Hepatocyte (in vitro differentiated cells): Measurements from ENCODE around the gene VEGFB. TPM values are rescaled to one million over a fixed set of nuclear protein-coding genes. Genes with fewer than 3 reads are reported as not detected.
A peak's percentile ranks its signal among the peaks of the same experiment; 100 is the strongest.

Experiments
- DNase-seq: peaks from one replicate; pipeline ENCODE4 v3.0.0-alpha.2; 2016; ENCODE audit warnings: low spot score
- H2AFZ ChIP-seq: fragments of 200-600 bp; sonication (generic); 2 replicates; pipeline ENCODE4 v1.6.0; 2016; ENCODE audit warnings: antibody characterized with exemption, mild to moderate bottlenecking
- H3K27ac ChIP-seq: fragments of 200-600 bp; sonication (generic); 2 replicates; pipeline ENCODE4 v1.5.1; 2016; ENCODE audit warnings: mild to moderate bottlenecking
- H3K27me3 ChIP-seq: fragments of 200-600 bp; sonication (generic); 2 replicates; pipeline ENCODE4 v1.6.1; 2016
- H3K36me3 ChIP-seq: fragments of 200-600 bp; sonication (generic); replicated peaks from 2 replicates; pipeline ENCODE4 v1.5.1; 2016; ENCODE audit warnings: low read depth; ENCODE audit not compliant: insufficient read depth
- H3K4me1 ChIP-seq: fragments of 200-600 bp; sonication (generic); 2 replicates; pipeline ENCODE4 v1.5.1; 2016; ENCODE audit warnings: mild to moderate bottlenecking, moderate library complexity; ENCODE audit not compliant: insufficient read depth
- H3K4me2 ChIP-seq: fragments of 200-600 bp; sonication (generic); 2 replicates; pipeline ENCODE4 v1.6.0; 2016
- H3K4me3 ChIP-seq: fragments of 200-600 bp; sonication (generic); 2 replicates; pipeline ENCODE4 v1.5.1; 2016; ENCODE audit warnings: mild to moderate bottlenecking
- H3K79me2 ChIP-seq: fragments of 200-600 bp; sonication (generic); 2 replicates; pipeline ENCODE4 v1.6.0; 2017; ENCODE audit warnings: mild to moderate bottlenecking
- H3K9me2 ChIP-seq: fragments of 200-600 bp; sonication (generic); replicated peaks from 2 replicates; pipeline ENCODE4 v1.6.0; 2017; ENCODE audit warnings: mild to moderate bottlenecking; ENCODE audit not compliant: insufficient read depth
- H3K9me3 ChIP-seq: fragments of 200-600 bp; sonication (generic); 2 replicates; pipeline ENCODE4 v1.5.1; 2016; ENCODE audit warnings: low read depth, mild to moderate bottlenecking
- H4K20me1 ChIP-seq: fragments of 200-600 bp; sonication (generic); 2 replicates; pipeline ENCODE4 v1.6.0; 2016; ENCODE audit warnings: mild to moderate bottlenecking; ENCODE audit not compliant: insufficient read depth, poor library complexity, severe bottlenecking
- EZH2 ChIP-seq: fragments of 200-600 bp; sonication (generic); IDR thresholded peaks from 2 replicates; pipeline ENCODE4 v1.6.1; 2016; ENCODE audit warnings: antibody characterized with exemption, mild to moderate bottlenecking, borderline replicate concordance
- EZH2phosphoT487 ChIP-seq: fragments of 200-600 bp; sonication (generic); IDR thresholded peaks from one replicate; pipeline ENCODE4 v1.6.1; 2018; ENCODE audit warnings: antibody characterized with exemption, mild to moderate bottlenecking, low read depth, moderate library complexity; ENCODE audit not compliant: unreplicated experiment, severe bottlenecking
- WGBS: methylation state at CpG from one replicate; pipeline ENCODE4 v1.1.6; 2016; ENCODE audit warnings: low lambda C conversion rate; ENCODE audit errors: missing lambda C conversion rate; 5-methylcytosine and 5-hydroxymethylcytosine counted together
- polyA plus RNA-seq: library from polyadenylated mRNA; unstranded; fragments of >200 nt; fragmentation: Nextera tagmentation; extraction: Ambion mirVana; gene quantifications from 2 replicates; pipeline ENCODE4 v1.2.1, GENCODE V29; 2016
- total RNA-seq: library from RNA; depleted of rRNA; stranded (reverse); fragments of >200 nt; gene quantifications from 2 replicates; pipeline ENCODE4 v1.2.3, GENCODE V29; 2014
- TF ChIP-seq, protein P1 (sequence below): fragments of 200-600 bp; sonication (generic); IDR thresholded peaks from 2 replicates; pipeline ENCODE4 v1.5.1; 2016; ENCODE audit warnings: antibody characterized with exemption, mild to moderate bottlenecking; ENCODE audit not compliant: poor library complexity

The VEGFB gene
- total and polyA plus RNA-seq, 2 experiments from 2014 or later: 29.1 to 116 TPM

DNA sequence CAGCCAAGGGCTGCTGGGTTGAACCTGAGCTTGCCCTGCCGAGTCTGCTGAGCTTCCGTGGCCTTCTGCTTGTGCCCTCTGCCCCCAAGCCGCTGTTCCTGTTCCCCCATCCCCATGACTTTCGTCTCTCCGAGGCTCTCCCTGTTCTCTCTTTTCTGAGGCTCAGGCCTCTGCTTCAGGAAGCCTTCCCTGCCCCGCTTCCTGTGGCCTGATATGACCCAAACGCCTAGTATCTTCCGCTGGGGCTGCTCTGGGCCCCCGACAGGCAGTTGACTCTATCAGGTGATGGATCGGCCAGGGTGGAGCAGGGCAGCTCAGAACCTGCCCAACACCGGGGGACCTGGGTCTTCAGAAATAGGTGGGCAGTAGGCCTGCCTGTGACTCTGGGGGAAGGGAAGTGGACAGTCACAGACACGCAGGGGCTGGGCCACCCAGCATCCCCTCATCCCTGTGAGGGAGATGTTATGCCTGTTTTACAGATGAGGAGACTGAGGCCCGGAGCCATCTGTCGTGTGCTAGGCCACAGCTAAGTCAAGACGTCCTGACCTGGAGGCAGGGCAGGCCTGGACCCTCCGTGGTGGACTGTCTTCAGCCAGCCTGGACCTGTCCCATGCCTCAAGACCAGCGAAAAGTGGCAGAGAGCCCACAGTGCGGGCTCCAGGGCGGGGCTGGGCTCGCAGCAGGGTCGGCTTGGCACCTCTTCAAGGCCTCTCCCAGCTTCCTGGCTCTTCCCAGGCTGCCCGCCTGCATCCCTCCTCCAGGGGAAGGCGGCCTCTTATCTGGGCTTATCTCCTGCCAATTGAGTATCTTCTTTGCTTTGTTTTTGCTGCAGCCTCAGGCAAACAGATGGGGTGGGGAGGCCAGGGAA is 33.9 kb downstream of the VEGFB start:
- TF ChIP-seq EZH2phosphoT487: no peak
- no peak for TF ChIP-seq EZH2
- TF ChIP-seq, protein P1, sequence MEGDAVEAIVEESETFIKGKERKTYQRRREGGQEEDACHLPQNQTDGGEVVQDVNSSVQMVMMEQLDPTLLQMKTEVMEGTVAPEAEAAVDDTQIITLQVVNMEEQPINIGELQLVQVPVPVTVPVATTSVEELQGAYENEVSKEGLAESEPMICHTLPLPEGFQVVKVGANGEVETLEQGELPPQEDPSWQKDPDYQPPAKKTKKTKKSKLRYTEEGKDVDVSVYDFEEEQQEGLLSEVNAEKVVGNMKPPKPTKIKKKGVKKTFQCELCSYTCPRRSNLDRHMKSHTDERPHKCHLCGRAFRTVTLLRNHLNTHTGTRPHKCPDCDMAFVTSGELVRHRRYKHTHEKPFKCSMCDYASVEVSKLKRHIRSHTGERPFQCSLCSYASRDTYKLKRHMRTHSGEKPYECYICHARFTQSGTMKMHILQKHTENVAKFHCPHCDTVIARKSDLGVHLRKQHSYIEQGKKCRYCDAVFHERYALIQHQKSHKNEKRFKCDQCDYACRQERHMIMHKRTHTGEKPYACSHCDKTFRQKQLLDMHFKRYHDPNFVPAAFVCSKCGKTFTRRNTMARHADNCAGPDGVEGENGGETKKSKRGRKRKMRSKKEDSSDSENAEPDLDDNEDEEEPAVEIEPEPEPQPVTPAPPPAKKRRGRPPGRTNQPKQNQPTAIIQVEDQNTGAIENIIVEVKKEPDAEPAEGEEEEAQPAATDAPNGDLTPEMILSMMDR: no peak
- Histone ChIP-seq H3K27me3 (no peaks in the 10 kb centered on the region), H3K4me3 (peak overlapping the region; percentile 15), H3K27ac (peak overlapping the region; percentile 87), H3K36me3 (no peaks in the 10 kb centered on the region), H4K20me1 (no peaks in the 10 kb centered on the region), H3K79me2 (peaks cover 17% of the 10 kb centered on the region), H3K4me1 (peaks cover 26% of the 10 kb centered on the region), H2AFZ (no peak overlapping the region), H3K9me3 (no peaks in the 10 kb centered on the region), H3K9me2 (no peaks in the 10 kb centered on the region), H3K4me2 (peak overlapping the region; percentile 83)
- DNase-seq: peak; percentile 71
- WGBS: 63% methylated on average over 22 of the region's 23 CpGs

DNA sequence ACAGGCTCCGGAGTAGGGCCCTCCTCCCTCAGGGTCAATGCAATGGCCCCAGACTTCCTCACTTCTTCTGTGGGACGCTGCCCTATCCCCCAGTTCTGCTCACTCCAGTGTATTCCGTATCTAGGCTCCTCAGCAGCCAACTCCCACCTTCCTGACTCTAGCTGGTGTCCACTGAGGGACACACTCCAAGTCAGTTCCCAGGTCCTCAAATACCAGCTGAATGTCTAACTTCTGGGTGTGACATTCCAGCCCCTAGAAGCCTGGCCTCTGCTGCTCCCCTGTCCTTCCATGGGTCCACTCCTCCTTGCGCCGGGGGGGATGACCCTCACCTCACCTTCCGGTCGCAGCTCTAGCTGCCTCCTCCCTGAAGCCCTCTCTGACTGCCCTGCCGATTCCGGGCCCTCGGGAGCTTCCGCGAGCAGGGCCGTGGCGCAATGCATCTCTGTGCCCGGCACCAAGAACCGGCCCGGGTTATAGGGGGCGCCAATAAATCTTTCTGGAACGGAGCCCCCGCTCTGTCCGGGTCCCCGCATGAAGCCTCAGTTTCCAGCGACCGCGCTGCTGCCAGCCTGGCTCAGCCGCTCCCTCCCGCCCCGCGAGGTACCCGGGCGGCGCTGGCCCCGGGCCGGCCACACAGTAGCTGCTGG is 34.6 kb downstream of the VEGFB start:
- Histone ChIP-seq H3K9me2 (no peaks in the 10 kb centered on the region), H3K4me3 (peak overlapping the region; percentile 15), H2AFZ (peak overlapping the region; percentile 43), H3K27me3 (no peaks in the 10 kb centered on the region), H3K9me3 (no peaks in the 10 kb centered on the region), H3K4me1 (peaks cover 26% of the 10 kb centered on the region), H3K79me2 (peaks cover 18% of the 10 kb centered on the region), H4K20me1 (no peaks in the 10 kb centered on the region), H3K36me3 (no peaks in the 10 kb centered on the region), H3K4me2 (peak overlapping the region; percentile 83), H3K27ac (peak overlapping the region; percentile 87)
- no peak for TF ChIP-seq EZH2
- TF ChIP-seq EZH2phosphoT487: no peak
- TF ChIP-seq, protein P1: no peak
- WGBS: 1% methylated on average over 30 of the region's 34 CpGs
- DNase-seq: peak; percentile 70

DNA sequence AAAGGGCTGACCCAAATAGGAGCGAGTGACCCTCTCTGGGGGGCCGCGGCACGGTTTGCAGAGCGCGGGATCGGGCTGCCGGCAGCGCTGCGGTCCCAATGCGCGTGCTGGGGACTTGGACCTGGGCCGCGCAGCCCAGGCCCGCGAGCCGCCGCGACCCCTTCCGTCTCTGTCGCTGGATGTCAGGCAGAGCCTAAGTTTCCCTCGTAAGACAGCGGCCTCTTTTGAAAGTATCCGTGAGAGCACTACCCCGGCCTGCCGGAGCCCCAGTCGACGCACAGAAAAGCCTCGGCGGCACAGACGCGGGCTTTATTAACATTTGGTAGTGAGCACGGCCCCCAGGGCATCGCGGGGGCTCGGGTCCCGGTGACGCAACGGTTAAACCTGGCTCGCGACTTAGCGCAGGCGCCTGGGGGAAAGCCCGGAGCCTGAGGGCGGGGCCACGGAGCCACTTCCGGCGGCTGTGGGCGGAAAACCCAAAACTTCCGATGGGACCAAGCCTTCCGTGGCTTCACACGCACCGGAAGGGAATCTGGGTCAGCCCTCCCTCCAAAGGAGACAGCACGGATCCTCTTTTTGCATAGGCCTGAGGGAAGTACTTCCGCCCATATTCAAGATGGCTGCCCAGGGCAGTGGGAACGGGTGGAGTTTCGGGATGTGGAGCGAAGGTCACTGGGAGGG is 35.3 kb downstream of the VEGFB start:
- H3K27me3 ChIP-seq: no peaks in the 10 kb centered on the region
- peaks cover 26% of the 10 kb centered on the region for H3K4me1 ChIP-seq
- no peaks in the 10 kb centered on the region for H3K36me3 ChIP-seq
- no peaks in the 10 kb centered on the region for H4K20me1 ChIP-seq
- peak overlapping the region; percentile 15 for H3K4me3 ChIP-seq
- under 1% methylated on average over 57 of the region's 58 CpGs for WGBS
- peak overlapping the region; percentile 43 for H2AFZ ChIP-seq
- TF ChIP-seq EZH2: no peak
- TF ChIP-seq, protein P1: peak; percentile 27
- no peaks in the 10 kb centered on the region for H3K9me3 ChIP-seq
- peak; percentile 99 for DNase-seq
- peak overlapping the region; percentile 95 for H3K27ac ChIP-seq
- H3K4me2 ChIP-seq: peak overlapping the region; percentile 95
- H3K79me2 ChIP-seq: peaks cover 18% of the 10 kb centered on the region
- no peaks in the 10 kb centered on the region for H3K9me2 ChIP-seq
